NCI-H128 (cell line): ENCODE data around the gene BMI1.

Experiments used
- DNase-seq: peaks from one replicate; lab custom pipeline; 2025; ENCODE audit not compliant: unreplicated experiment; lab: John Stamatoyannopoulos, UW

The BMI1 gene

GRCh38 chr10:22366435-22366703, 45.5 kb downstream of the BMI1 start:
- no peak for DNase-seq

- DNase-seq: no peak
Observed at GRCh38 chr10:22366771-22367170, 45.9 kb downstream of the BMI1 start.

GRCh38 chr10:22367471-22367870, 46.6 kb downstream of the BMI1 start:
- DNase-seq: no peak

GRCh38 chr10:22368402-22368801, 47.5 kb downstream of the BMI1 start:
- DNase-seq: no peak

- no peak for DNase-seq
Observed at GRCh38 chr10:22368981-22369380, 48.1 kb downstream of the BMI1 start.

GRCh38 chr10:22369434-22370072, 48.7 kb downstream of the BMI1 start:
- DNase-seq: no peak

- no peak for DNase-seq
Observed at GRCh38 chr10:22370320-22370719, 49.4 kb downstream of the BMI1 start.

GRCh38 chr10:22372298-22372697, 51.4 kb downstream of the BMI1 start:
- no peak for DNase-seq

GRCh38 chr10:22372917-22373316, 52.0 kb downstream of the BMI1 start:
- DNase-seq: no peak

- no peak for DNase-seq
Observed at GRCh38 chr10:22374489-22375126, 53.7 kb downstream of the BMI1 start.

GRCh38 chr10:22379059-22379458, 58.2 kb downstream of the BMI1 start:
- no peak for DNase-seq
